ENCODE results near the gene NPLOC4.
A peak's percentile ranks its signal among the peaks of the same experiment; 100 is the strongest.

NPLOC4 gene

GRCh38 chr17:81526662-81527571 lies 110.0 kb downstream of the NPLOC4 start:
- TF ChIP-seq ZFX (IDR thresholded peaks at IDR 0.05; ENCODE audit: borderline replicate concordance) (no peak), CTCF (IDR thresholded peaks at IDR 0.05) (no peak)
- H3K27ac ChIP-seq = no peak overlapping the region

GRCh38 chr17:81524865-81525159 lies 112.1 kb downstream of the NPLOC4 start:
- TF ChIP-seq ZFX (IDR thresholded peaks at IDR 0.05; ENCODE audit: borderline replicate concordance) (no peak), CTCF (IDR thresholded peaks at IDR 0.05) (no peak)
- H3K27ac ChIP-seq = no peak overlapping the region

DNA sequence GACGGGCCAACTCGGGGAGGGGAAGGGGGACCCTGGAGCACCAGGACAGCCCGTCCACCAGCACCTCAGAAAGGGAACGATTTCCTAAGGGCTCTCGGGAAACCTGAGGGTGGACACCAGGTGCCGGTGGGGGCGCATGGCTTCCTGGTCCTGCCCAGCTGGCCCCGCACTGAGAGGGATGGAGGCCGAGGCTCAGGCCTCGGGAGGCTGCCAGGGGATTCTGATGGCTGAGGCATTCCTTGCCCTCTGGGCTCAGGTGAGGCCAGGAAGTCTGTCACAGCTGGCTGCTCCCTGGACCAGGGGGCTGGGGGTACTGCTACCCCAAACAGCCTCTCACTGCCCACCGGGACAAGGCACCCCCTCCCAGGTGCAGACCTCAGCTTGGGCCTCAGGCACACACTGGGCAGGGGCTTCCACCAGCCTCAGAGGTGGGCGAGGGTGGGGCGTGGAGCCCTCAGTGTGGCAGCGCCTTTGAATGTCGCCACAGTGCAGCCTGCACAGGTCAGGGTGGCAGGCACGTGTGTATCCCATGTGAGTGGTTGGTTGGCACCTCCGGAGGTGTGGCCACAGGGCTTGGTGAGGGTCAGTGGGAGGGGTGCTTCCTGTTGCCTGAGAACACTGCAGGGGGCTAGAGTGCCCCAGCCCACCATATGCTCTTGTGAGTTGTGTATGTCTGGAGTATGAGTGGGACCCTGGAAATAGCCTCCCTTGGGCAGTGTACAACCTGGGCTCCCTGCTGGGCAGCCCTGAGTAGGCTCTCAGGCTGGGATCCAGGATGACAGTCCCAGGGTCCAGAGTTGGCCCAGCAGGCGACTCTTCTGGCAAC lies 112.7 kb downstream of the NPLOC4 start:
- H3K27ac ChIP-seq = no peak overlapping the region
- TF ChIP-seq CTCF (IDR thresholded peaks at IDR 0.05) (no peak), ZFX (IDR thresholded peaks at IDR 0.05; ENCODE audit: borderline replicate concordance) (no peak)

GRCh38 chr17:81523402-81524038 lies 113.4 kb downstream of the NPLOC4 start:
- TF ChIP-seq CTCF (IDR thresholded peaks at IDR 0.05) = no peak
- TF ChIP-seq ZFX (IDR thresholded peaks at IDR 0.05; ENCODE audit: borderline replicate concordance) = no peak

GRCh38 chr17:81522491-81523401 lies 114.2 kb downstream of the NPLOC4 start:
- no peak overlapping the region for H3K27ac ChIP-seq
- TF ChIP-seq ZFX (IDR thresholded peaks at IDR 0.05; ENCODE audit: borderline replicate concordance) (no peak), CTCF (IDR thresholded peaks at IDR 0.05) (no peak)

More at GRCh38 chr17:81523402-81524038, 113.4 kb downstream of the NPLOC4 start:
- H3K27ac ChIP-seq = no peak overlapping the region

DNA sequence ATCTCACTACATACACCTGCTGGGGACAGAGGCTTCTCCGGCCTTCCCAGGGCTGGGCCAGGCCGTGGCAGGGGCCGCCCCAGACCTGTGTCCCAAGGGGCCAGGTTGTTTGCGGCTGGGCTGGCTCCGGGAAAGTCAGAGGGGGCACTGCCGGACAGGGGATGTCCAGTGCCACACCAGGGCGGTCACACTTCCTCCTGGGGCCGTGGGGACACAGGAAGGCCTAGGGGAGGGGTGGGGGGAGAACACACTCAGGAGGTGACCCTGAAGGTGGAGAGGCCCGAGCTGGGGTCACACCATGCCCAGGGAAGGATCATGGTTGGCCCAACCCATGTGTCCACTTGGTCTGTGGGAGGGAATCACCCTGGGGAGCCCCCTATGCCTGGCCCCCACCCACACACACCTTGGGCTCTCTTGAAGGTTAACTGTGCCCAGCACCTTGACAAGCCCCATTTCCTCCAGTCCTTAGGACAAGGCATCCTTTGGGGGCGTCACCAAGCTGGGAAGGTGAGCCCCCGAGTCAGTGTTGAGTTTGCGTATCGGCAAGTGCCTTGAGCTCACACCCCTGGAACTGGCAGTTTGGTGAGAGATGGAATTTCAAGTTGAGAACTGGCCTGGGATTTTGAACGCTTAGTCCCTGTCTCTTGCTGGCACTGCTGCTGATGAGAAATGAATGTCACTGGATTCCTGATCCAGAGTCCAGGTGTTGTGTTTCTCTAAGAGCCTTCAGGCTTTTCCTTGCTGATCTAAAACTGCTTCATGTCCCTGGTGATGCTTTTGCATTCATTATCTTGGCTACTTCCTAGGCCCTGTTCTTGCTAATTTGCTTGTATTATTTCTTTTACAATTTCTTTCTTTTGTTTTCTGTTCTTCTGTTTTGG lies 116.7 kb downstream of the NPLOC4 start:
- H3K27ac ChIP-seq = peak overlapping the region; percentile 93
- no peak for TF ChIP-seq CTCF (IDR thresholded peaks at IDR 0.05)
- TF ChIP-seq ZFX (IDR thresholded peaks at IDR 0.05; ENCODE audit: borderline replicate concordance) = no peak

Data from 22Rv1 (cell line).